GM23248 (cell line): ENCODE measurements around the gene DIDO1. TPM values are rescaled to one million over a fixed set of nuclear protein-coding genes. Genes with fewer than 3 reads are reported as not detected.
"Not testable (repeated sequence)": the region's sequence is repeated elsewhere in the genome, so short reads cannot be mapped to it uniquely, and the experiment has no call there.

Experiments used
- DNase-seq: peaks from one replicate; pipeline ENCODE4 v3.0.0-alpha.2; 2015
- H2AFZ ChIP-seq: fragments of 200-600 bp; sonication (generic); 2 replicates; pipeline ENCODE4 v1.6.1; 2016; ENCODE audit warnings: antibody characterized with exemption
- H3F3A ChIP-seq: fragments of 200-600 bp; sonication (generic); 2 replicates; pipeline ENCODE4 v1.6.1; 2016; ENCODE audit warnings: mild to moderate bottlenecking, antibody characterized with exemption, mixed run types; ENCODE audit not compliant: insufficient read depth
- H3K27ac ChIP-seq: fragments of 200-600 bp; sonication (generic); 2 replicates; pipeline ENCODE4 v1.5.1; 2016; ENCODE audit warnings: mild to moderate bottlenecking
- H3K27me3 ChIP-seq: fragments of 200-600 bp; sonication (generic); replicated peaks from 2 replicates; pipeline ENCODE4 v1.6.1; 2016; ENCODE audit warnings: mild to moderate bottlenecking; ENCODE audit not compliant: insufficient read depth
- H3K36me3 ChIP-seq: fragments of 200-600 bp; sonication (generic); 2 replicates; pipeline ENCODE4 v1.6.1; 2016; ENCODE audit warnings: low read depth, mild to moderate bottlenecking
- H3K4me1 ChIP-seq: fragments of 200-600 bp; sonication (generic); 2 replicates; pipeline ENCODE4 v1.6.1; 2016; ENCODE audit warnings: mild to moderate bottlenecking; ENCODE audit not compliant: insufficient read depth
- H3K4me2 ChIP-seq: fragments of 200-600 bp; sonication (generic); one replicate; pipeline ENCODE4 v1.6.1; 2016; ENCODE audit warnings: mild to moderate bottlenecking; ENCODE audit not compliant: unreplicated experiment
- H3K4me3 ChIP-seq: fragments of 200-600 bp; sonication (generic); 2 replicates; pipeline ENCODE4 v1.5.1; 2016; ENCODE audit warnings: mild to moderate bottlenecking
- H3K79me2 ChIP-seq: fragments of 200-600 bp; sonication (generic); 2 replicates; pipeline ENCODE4 v1.6.1; 2016; ENCODE audit warnings: mild to moderate bottlenecking; ENCODE audit not compliant: insufficient read depth
- H3K9ac ChIP-seq: fragments of 200-600 bp; sonication (generic); 2 replicates; pipeline ENCODE4 v1.6.1; 2016; ENCODE audit warnings: mild to moderate bottlenecking
- H3K9me2 ChIP-seq: fragments of 200-600 bp; sonication (generic); 2 replicates; pipeline ENCODE4 v1.6.1; 2016; ENCODE audit warnings: mixed run types, mild to moderate bottlenecking, moderate library complexity; ENCODE audit not compliant: insufficient read depth
- H3K9me3 ChIP-seq: fragments of 200-600 bp; sonication (generic); one replicate; pipeline ENCODE4 v1.6.1; 2017; ENCODE audit warnings: low read depth
- H4K20me1 ChIP-seq: fragments of 200-600 bp; sonication (generic); 2 replicates; pipeline ENCODE4 v1.6.0; 2016; ENCODE audit not compliant: insufficient read depth
- EZH2 ChIP-seq: fragments of 200-600 bp; sonication (generic); IDR thresholded peaks from 2 replicates; pipeline ENCODE4 v1.6.1; 2018; ENCODE audit warnings: antibody characterized with exemption, mild to moderate bottlenecking; ENCODE audit not compliant: insufficient read depth, poor library complexity, severe bottlenecking
- EZH2phosphoT487 ChIP-seq: fragments of 200-600 bp; sonication (generic); IDR thresholded peaks from 2 replicates; pipeline ENCODE4 v1.6.1; 2018; ENCODE audit warnings: antibody characterized with exemption, moderate library complexity, mild to moderate bottlenecking, low read depth; ENCODE audit not compliant: insufficient read depth
- WGBS, 2 experiments: methylation state at CpG; one replicate each; pipeline ENCODE4 v1.1.6; 2015 to 2017; ENCODE audit warnings: low lambda C conversion rate in 2 of 2, low coverage in 1 of 2; ENCODE audit errors: missing lambda C conversion rate in 2 of 2; 5-methylcytosine and 5-hydroxymethylcytosine counted together
- in situ Hi-C: fragments of 300-500 bp; cut with MboI; formaldehyde crosslinking; loops from 2 replicates; pipeline ENCODE4 v1.15.0; 2020
- polyA plus RNA-seq: library from polyadenylated mRNA; unstranded; fragments of >200 nt; fragmentation: Nextera tagmentation; extraction: Ambion mirVana; gene quantifications from 2 replicates; pipeline ENCODE4 v1.2.1, GENCODE V29; 2016
- total RNA-seq: library from RNA; depleted of rRNA; stranded (reverse); fragments of >200 nt; shearing (Covaris generic); gene quantifications from 2 replicates; pipeline ENCODE4 v1.2.3, GENCODE V29; 2014

DIDO1 gene
- total and polyA plus RNA-seq, 2 experiments from 2014 or later = 16.2 to 37.1 TPM

- Histone ChIP-seq H3K9me2 (no peaks in the 10 kb centered on the region), H3K4me1 (no peaks in the 10 kb centered on the region), H3K36me3 (peaks cover 17% of the 10 kb centered on the region; the same call in 1 of the 2 replicates), H4K20me1 (no peaks in the 10 kb centered on the region), H3F3A (no peaks in the 10 kb centered on the region), H3K9me3 (no peaks in the 10 kb centered on the region), H2AFZ (no peak overlapping the region), H3K4me2 (no peak overlapping the region), H3K27me3 (no peaks in the 10 kb centered on the region), H3K79me2 (peaks cover 58% of the 10 kb centered on the region), H3K27ac (no peak overlapping the region), H3K4me3 (no peak overlapping the region), H3K9ac (no peak overlapping the region)
- in situ Hi-C loops = no loop called here
- no peak for TF ChIP-seq EZH2phosphoT487
- no peak for TF ChIP-seq EZH2
- no peak for DNase-seq
- WGBS, 2 experiments = 86 to 89% methylated on average over 20 to 23 of the region's 23 CpGs
These were observed 68.1 kb downstream of the DIDO1 start for GRCh38 chr20:62858058-62858830.

- Histone ChIP-seq H3K79me2 (peaks cover 64% of the 10 kb centered on the region), H3K27ac (no peak overlapping the region), H3K4me3 (no peak overlapping the region), H4K20me1 (no peaks in the 10 kb centered on the region), H3K9me2 (no peaks in the 10 kb centered on the region), H3K4me2 (no peak overlapping the region), H2AFZ (no peak overlapping the region), H3K9ac (no peak overlapping the region), H3K27me3 (no peaks in the 10 kb centered on the region), H3K9me3 (no peaks in the 10 kb centered on the region), H3K36me3 (peaks cover 17% of the 10 kb centered on the region; the same call in 1 of the 2 replicates), H3K4me1 (no peaks in the 10 kb centered on the region), H3F3A (no peaks in the 10 kb centered on the region)
- WGBS, 2 experiments = 92 to 93% methylated on average over 25 of the region's 25 CpGs
- TF ChIP-seq EZH2phosphoT487 = no peak
- TF ChIP-seq EZH2 = no peak
- no peak for DNase-seq
- in situ Hi-C loops = no loop called here
These were observed 69.2 kb downstream of the DIDO1 start for GRCh38 chr20:62856931-62857619.

GRCh38 chr20:62855120-62855519 lies 71.2 kb downstream of the DIDO1 start:
- in situ Hi-C loops = no loop called here
- no peaks in the 10 kb centered on the region for H4K20me1 ChIP-seq
- 94 to 95% methylated on average over 5 of the region's 5 CpGs for WGBS, 2 experiments
- H3K36me3 ChIP-seq = peaks cover 17% of the 10 kb centered on the region; the same call in 1 of the 2 replicates
- H3K27ac ChIP-seq = no peak overlapping the region
- no peaks in the 10 kb centered on the region for H3K27me3 ChIP-seq
- peaks cover 68% of the 10 kb centered on the region for H3K79me2 ChIP-seq
- H2AFZ ChIP-seq = no peak overlapping the region
- no peak for TF ChIP-seq EZH2phosphoT487
- no peak for TF ChIP-seq EZH2
- H3K4me3 ChIP-seq = no peak overlapping the region
- H3K4me1 ChIP-seq = no peaks in the 10 kb centered on the region
- no peaks in the 10 kb centered on the region for H3F3A ChIP-seq
- H3K4me2 ChIP-seq = no peak overlapping the region
- H3K9me3 ChIP-seq = no peaks in the 10 kb centered on the region
- no peaks in the 10 kb centered on the region for H3K9me2 ChIP-seq
- H3K9ac ChIP-seq = no peak overlapping the region
- DNase-seq = no peak

GRCh38 chr20:62854121-62854520 lies 72.2 kb downstream of the DIDO1 start:
- in situ Hi-C loops = no loop called here
- Histone ChIP-seq H3K4me2 (no peak overlapping the region), H3K9me2 (no peaks in the 10 kb centered on the region), H3K27me3 (no peaks in the 10 kb centered on the region), H4K20me1 (no peaks in the 10 kb centered on the region), H3K9ac (no peak overlapping the region), H3F3A (no peaks in the 10 kb centered on the region), H3K36me3 (peaks cover 17% of the 10 kb centered on the region; the same call in 1 of the 2 replicates), H3K27ac (no peak overlapping the region), H3K4me1 (no peaks in the 10 kb centered on the region), H3K4me3 (no peak overlapping the region), H3K79me2 (peaks cover 58% of the 10 kb centered on the region), H2AFZ (no peak overlapping the region), H3K9me3 (no peaks in the 10 kb centered on the region)
- DNase-seq = no peak
- no peak for TF ChIP-seq EZH2phosphoT487
- no peak for TF ChIP-seq EZH2
- 95 to 96% methylated on average over 13 of the region's 13 CpGs for WGBS, 2 experiments

- H3K9me2 ChIP-seq, H3K27ac ChIP-seq, DNase-seq, H4K20me1 ChIP-seq, H3K4me3 ChIP-seq, H3K4me2 ChIP-seq, H3F3A ChIP-seq, H3K9ac ChIP-seq, H3K9me3 ChIP-seq, H3K4me1 ChIP-seq, H2AFZ ChIP-seq, H3K27me3 ChIP-seq, in situ Hi-C loops: not testable (repeated sequence)
- Histone ChIP-seq H3K79me2 (peaks cover 50% of the 10 kb centered on the region), H3K36me3 (peaks cover 17% of the 10 kb centered on the region; the same call in 1 of the 2 replicates)
- WGBS, 2 experiments = 79 to 80% methylated on average over 4 to 6 of the region's 6 CpGs
These were observed 73.0 kb downstream of the DIDO1 start for GRCh38 chr20:62853304-62853703.
